ENCODE data around the gene KLHL26. TPM values are rescaled to one million over a fixed set of nuclear protein-coding genes. Genes with fewer than 3 reads are reported as not detected.

KLHL26 gene
- polyA plus RNA-seq, 1 donor from 2014 or later: 4.7 TPM

- no peak overlapping the region for H3K4me3 ChIP-seq (ENCODE audit: low read length)
- no peaks in the 10 kb centered on the region for H3K9me2 ChIP-seq (ENCODE audit: insufficient read depth, low read length)
- H3F3A ChIP-seq (ENCODE audit: insufficient read depth, low read length, poor library complexity, severe bottlenecking): no peaks in the 10 kb centered on the region
- H3K27me3 ChIP-seq (ENCODE audit: insufficient read depth, low read depth, low read length): peaks cover 2% of the 10 kb centered on the region
- TF ChIP-seq REST (IDR thresholded peaks at IDR 0.05; ENCODE audit: borderline replicate concordance) (no peak), EZH2 (IDR thresholded peaks at IDR 0.05; ENCODE audit: borderline replicate concordance, insufficient read depth, low read length, poor library complexity, severe bottlenecking) (no peak), SMC3 (conservative IDR thresholded peaks at IDR 0.05; ENCODE audit: poor library complexity) (no peak)
- no peaks in the 10 kb centered on the region for H3K9me3 ChIP-seq (ENCODE audit: low read length)
- no peaks in the 10 kb centered on the region for H3K36me3 ChIP-seq (ENCODE audit: insufficient read depth, low read length)
- H3K9ac ChIP-seq (ENCODE audit: low read length): no peak overlapping the region
- no peak overlapping the region for H3K4me2 ChIP-seq (ENCODE audit: low read length)
- no peaks in the 10 kb centered on the region for H4K20me1 ChIP-seq (ENCODE audit: insufficient read depth)
- no peak overlapping the region for H2AFZ ChIP-seq (ENCODE audit: low read depth, low read length)
- no peak overlapping the region for H3K27ac ChIP-seq (ENCODE audit: low read length)
- no peaks in the 10 kb centered on the region for H3K79me2 ChIP-seq (replicated peaks; ENCODE audit: insufficient read depth, low read length)
These were observed 18.6 kb upstream of the KLHL26 start for GRCh38 chr19:18618236-18618635.

GRCh38 chr19:18620311-18620710 is 16.5 kb upstream of the KLHL26 start:
- no peak overlapping the region for H3K4me3 ChIP-seq (ENCODE audit: low read length)
- no peaks in the 10 kb centered on the region for H4K20me1 ChIP-seq (ENCODE audit: insufficient read depth)
- no peak for TF ChIP-seq EP300 (conservative IDR thresholded peaks at IDR 0.05; ENCODE audit: poor library complexity, severe bottlenecking)
- TF ChIP-seq TAF1 (IDR thresholded peaks at IDR 0.05; ENCODE audit: low read depth): no peak
- no peak for TF ChIP-seq POLR2AphosphoS5 (IDR thresholded peaks at IDR 0.05)
- no peak for TF ChIP-seq CTCF (IDR thresholded peaks at IDR 0.05; ENCODE audit: poor library complexity, severe bottlenecking)
- no peak for TF ChIP-seq MXI1 (conservative IDR thresholded peaks at IDR 0.05; ENCODE audit: poor library complexity, severe bottlenecking)
- TF ChIP-seq SMC3 (conservative IDR thresholded peaks at IDR 0.05; ENCODE audit: poor library complexity): no peak
- TF ChIP-seq REST (IDR thresholded peaks at IDR 0.05; ENCODE audit: borderline replicate concordance): no peak
- TF ChIP-seq EZH2 (IDR thresholded peaks at IDR 0.05; ENCODE audit: borderline replicate concordance, insufficient read depth, low read length, poor library complexity, severe bottlenecking): no peak
- TF ChIP-seq RAD21 (conservative IDR thresholded peaks at IDR 0.05): no peak
- H3K9ac ChIP-seq (ENCODE audit: low read length): no peak overlapping the region
- H3K9me2 ChIP-seq (ENCODE audit: insufficient read depth, low read length): no peaks in the 10 kb centered on the region
- H3K79me2 ChIP-seq (replicated peaks; ENCODE audit: insufficient read depth, low read length): no peaks in the 10 kb centered on the region
- H2AFZ ChIP-seq (ENCODE audit: low read depth, low read length): no peak overlapping the region
- no peak overlapping the region for H3K27ac ChIP-seq (ENCODE audit: low read length)
- H3K4me2 ChIP-seq (ENCODE audit: low read length): no peak overlapping the region
- no peaks in the 10 kb centered on the region for H3F3A ChIP-seq (ENCODE audit: insufficient read depth, low read length, poor library complexity, severe bottlenecking)
- H3K36me3 ChIP-seq (ENCODE audit: insufficient read depth, low read length): no peaks in the 10 kb centered on the region
- H3K9me3 ChIP-seq (ENCODE audit: low read length): no peaks in the 10 kb centered on the region
- no peaks in the 10 kb centered on the region for H3K27me3 ChIP-seq (ENCODE audit: insufficient read depth, low read depth, low read length)

Data from neural cell (in vitro differentiated cells).